Muscle layer of colon (tissue), 2 donors: ENCODE results near the gene COPA.

ENCODE experiments used
- H3K27ac ChIP-seq: one replicate; pipeline ENCODE4 v1.7.0; 2013; ENCODE audit warnings: low read depth, mild to moderate bottlenecking, low read length, moderate library complexity
- H3K27me3 ChIP-seq, 2 donors: one replicate each; pipeline ENCODE4 v1.7.0; 2013; ENCODE audit warnings: low read length in 2 of 2, mild to moderate bottlenecking in 2 of 2; ENCODE audit not compliant: insufficient read depth in 2 of 2, control insufficient read depth in 1 of 2
- H3K36me3 ChIP-seq: one replicate; pipeline ENCODE4 v1.7.0; 2013; ENCODE audit warnings: mild to moderate bottlenecking, low read length; ENCODE audit not compliant: insufficient read depth
- H3K4me1 ChIP-seq: one replicate; pipeline ENCODE4 v1.7.0; 2013; ENCODE audit warnings: mild to moderate bottlenecking, low read length; ENCODE audit not compliant: insufficient read depth
- H3K4me3 ChIP-seq, 2 donors: one replicate each; pipeline ENCODE4 v1.7.0; 2013; ENCODE audit warnings: low read length in 2 of 2, low read depth in 1 of 2, mild to moderate bottlenecking in 1 of 2, moderate library complexity in 1 of 2
- H3K9ac ChIP-seq: one replicate; pipeline ENCODE4 v1.7.0; 2013; ENCODE audit warnings: low read length
- H3K9me3 ChIP-seq: one replicate; pipeline ENCODE4 v1.7.0; 2013; ENCODE audit warnings: mild to moderate bottlenecking, low read length
- donor health status: abdominal sarcoma.
- donor health status: Adenocarcinoma of cecum.

The COPA gene

GRCh38 chr1:160260406-160261382, 82.4 kb downstream of the COPA start:
- Histone ChIP-seq H3K4me1 (peaks cover 45% of the 10 kb centered on the region), H3K27ac (peak overlapping the region; percentile 88), H3K27me3 (no peaks in the 10 kb centered on the region), H3K9me3 (no peaks in the 10 kb centered on the region), H3K9ac (peak overlapping the region; percentile 99), H3K36me3 (no peaks in the 10 kb centered on the region), H3K4me3 (peak overlapping the region; percentile 63 to 91)

GRCh38 chr1:160258177-160258798, 84.8 kb downstream of the COPA start:
- H3K4me1 ChIP-seq, result peaks cover 45% of the 10 kb centered on the region
- no peaks in the 10 kb centered on the region for H3K27me3 ChIP-seq
- H3K36me3 ChIP-seq, result peaks cover 5% of the 10 kb centered on the region
- H3K27ac ChIP-seq, result no peak overlapping the region
- H3K9me3 ChIP-seq, result no peaks in the 10 kb centered on the region
- H3K9ac ChIP-seq, result no peak overlapping the region
- H3K4me3 ChIP-seq, result no peak overlapping the region

GRCh38 chr1:160257411-160258015, 85.5 kb downstream of the COPA start:
- H3K36me3 ChIP-seq, result peaks cover 5% of the 10 kb centered on the region
- no peak overlapping the region for H3K27ac ChIP-seq
- H3K4me1 ChIP-seq, result peaks cover 40% of the 10 kb centered on the region
- H3K9ac ChIP-seq, result no peak overlapping the region
- no peak overlapping the region for H3K4me3 ChIP-seq
- H3K9me3 ChIP-seq, result no peaks in the 10 kb centered on the region
- no peaks in the 10 kb centered on the region for H3K27me3 ChIP-seq

GRCh38 chr1:160256396-160257046, 86.5 kb downstream of the COPA start:
- H3K4me1 ChIP-seq, result peaks cover 44% of the 10 kb centered on the region
- H3K27ac ChIP-seq, result peak overlapping the region; percentile 16
- H3K9ac ChIP-seq, result no peak overlapping the region
- no peak overlapping the region for H3K4me3 ChIP-seq
- peaks cover 5% of the 10 kb centered on the region for H3K36me3 ChIP-seq
- H3K27me3 ChIP-seq, result no peaks in the 10 kb centered on the region
- H3K9me3 ChIP-seq, result no peaks in the 10 kb centered on the region

GRCh38 chr1:160255781-160256300, 87.2 kb downstream of the COPA start:
- Histone ChIP-seq H3K9me3 (no peaks in the 10 kb centered on the region), H3K4me1 (peaks cover 46% of the 10 kb centered on the region), H3K4me3 (no peak overlapping the region), H3K9ac (no peak overlapping the region), H3K27ac (no peak overlapping the region), H3K27me3 (no peaks in the 10 kb centered on the region), H3K36me3 (peaks cover 5% of the 10 kb centered on the region)

- Histone ChIP-seq H3K27ac (peak overlapping the region; percentile 16), H3K4me1 (peaks cover 26% of the 10 kb centered on the region), H3K27me3 (no peaks in the 10 kb centered on the region), H3K9ac (no peak overlapping the region), H3K36me3 (peaks cover 5% of the 10 kb centered on the region), H3K9me3 (no peaks in the 10 kb centered on the region), H3K4me3 (no peak overlapping the region)
Observed at GRCh38 chr1:160251687-160252526, 91.1 kb downstream of the COPA start.

DNA sequence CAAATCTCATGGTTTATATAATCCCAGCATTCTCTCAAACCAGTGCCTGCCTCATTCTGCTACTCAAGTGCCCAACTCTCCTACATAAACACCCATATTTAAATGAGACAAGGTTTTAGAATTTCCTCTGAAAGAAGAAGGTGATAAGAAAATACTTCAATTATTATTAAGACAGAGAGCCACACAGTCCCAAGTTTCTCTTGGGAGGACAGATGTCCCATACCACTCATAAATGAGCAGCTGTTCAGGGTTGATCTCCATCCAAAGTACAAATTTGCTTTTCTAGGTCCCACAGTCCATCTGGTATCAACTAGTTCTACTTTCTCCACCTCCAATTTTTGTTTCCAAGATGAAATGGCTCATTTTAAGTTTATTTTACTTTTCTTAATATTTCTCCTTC, 92.0 kb downstream of the COPA start:
- no peak overlapping the region for H3K9ac ChIP-seq

GRCh38 chr1:160247053-160247452, 96.0 kb downstream of the COPA start:
- H3K9me3 ChIP-seq, result no peaks in the 10 kb centered on the region
- H3K4me1 ChIP-seq, result peaks cover 21% of the 10 kb centered on the region
- no peak overlapping the region for H3K4me3 ChIP-seq
- peaks cover 16% of the 10 kb centered on the region for H3K36me3 ChIP-seq
- no peaks in the 10 kb centered on the region for H3K27me3 ChIP-seq
- no peak overlapping the region for H3K27ac ChIP-seq
- H3K9ac ChIP-seq, result no peak overlapping the region

More for the DNA sequence above, 92.0 kb downstream of the COPA start:
- peaks cover 5% of the 10 kb centered on the region for H3K36me3 ChIP-seq
- no peaks in the 10 kb centered on the region for H3K9me3 ChIP-seq
- H3K4me3 ChIP-seq, result no peak overlapping the region
- peaks cover 17% of the 10 kb centered on the region for H3K4me1 ChIP-seq
- no peaks in the 10 kb centered on the region for H3K27me3 ChIP-seq
- peak overlapping the region; percentile 45 for H3K27ac ChIP-seq

DNA sequence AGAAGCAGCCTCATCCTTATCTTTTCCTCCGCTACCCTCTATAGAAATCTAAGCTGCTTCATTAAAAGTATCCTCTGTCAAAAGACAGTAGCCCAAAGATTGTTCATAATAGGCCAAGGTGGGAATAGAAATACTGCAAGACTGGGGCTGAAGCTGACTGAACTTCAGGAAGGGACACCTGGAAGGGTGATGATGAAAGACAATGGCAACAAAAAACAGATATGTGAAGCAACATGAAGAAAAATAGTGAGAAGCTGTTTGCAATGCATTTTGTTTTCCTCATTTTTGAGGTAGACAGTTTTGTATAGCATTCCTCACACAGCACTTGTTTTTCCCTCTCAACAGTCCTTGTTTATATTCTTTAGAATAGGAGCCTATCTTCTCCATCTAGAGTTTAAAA, 97.6 kb downstream of the COPA start:
- H3K4me1 ChIP-seq, result peaks cover 5% of the 10 kb centered on the region
- H3K9me3 ChIP-seq, result no peaks in the 10 kb centered on the region
- H3K4me3 ChIP-seq, result no peak overlapping the region
- H3K27me3 ChIP-seq, result no peaks in the 10 kb centered on the region
- no peak overlapping the region for H3K9ac ChIP-seq
- peaks cover 16% of the 10 kb centered on the region for H3K36me3 ChIP-seq
- H3K27ac ChIP-seq, result no peak overlapping the region

DNA sequence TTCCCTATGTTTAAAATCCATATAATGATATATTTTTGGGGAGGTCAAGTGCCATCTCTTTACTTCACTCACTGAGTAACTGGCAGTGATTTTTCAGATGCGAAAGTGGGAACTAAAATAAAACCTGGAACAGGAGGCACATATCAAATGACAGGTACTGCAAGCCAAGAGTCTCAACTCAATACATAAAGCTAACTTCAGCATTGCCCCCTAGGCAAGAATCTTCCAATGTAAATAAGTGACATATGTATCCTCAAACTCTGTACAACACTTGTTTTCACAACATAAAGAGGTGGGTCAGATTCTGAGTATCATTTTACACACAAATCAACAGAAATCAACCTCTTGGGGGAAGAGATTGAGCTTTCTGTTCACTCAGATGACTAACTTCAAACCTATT, 98.8 kb downstream of the COPA start:
- no peaks in the 10 kb centered on the region for H3K9me3 ChIP-seq
- H3K27me3 ChIP-seq, result no peaks in the 10 kb centered on the region
- H3K36me3 ChIP-seq, result peaks cover 26% of the 10 kb centered on the region
- H3K9ac ChIP-seq, result no peak overlapping the region
- peaks cover 5% of the 10 kb centered on the region for H3K4me1 ChIP-seq
- no peak overlapping the region for H3K4me3 ChIP-seq
- no peak overlapping the region for H3K27ac ChIP-seq
